Measurements from ENCODE around the gene PFKFB3.

Gene PFKFB3

GRCh38 chr10:6300784-6301460 is 98.2 kb downstream of the PFKFB3 start:
- no peak for DNase-seq (ENCODE audit: low spot score)

GRCh38 chr10:6301488-6302075 is 98.8 kb downstream of the PFKFB3 start:
- no peak for DNase-seq (ENCODE audit: low spot score)
